Left cardiac atrium (tissue), 4 donors: ENCODE data around the gene C22orf23. TPM values are rescaled to one million over a fixed set of nuclear protein-coding genes. Genes with fewer than 3 reads are reported as not detected.
"Not testable (repeated sequence)": the region's sequence is repeated elsewhere in the genome, so short reads cannot be mapped to it uniquely, and the experiment has no call there.

Source experiments
- ATAC-seq, 2 donors: fragments of 200-7000 bp; cut with Tn5 transposase; one replicate each; pipeline ENCODE4 v1.9.1; 2020; ENCODE audit warnings: mild to moderate bottlenecking in 2 of 2, moderate library complexity in 2 of 2
- DNase-seq: peaks from one replicate; pipeline ENCODE4 v3.0.0-alpha.2; 2020
- intact Hi-C, 2 donors: fragments of 100-400 bp; cut with DNase I; formaldehyde crosslinking; loops; one replicate each; pipeline versions ENCODE4 v1.14.1 to v1.15.1; 2022 to 2023
- total RNA-seq, 2 donors: library from RNA; stranded (reverse); fragmentation: NEBNext Ultra II Directional; extraction: Animal tissue kit (Norgen Biotek cat#: 25700); gene quantifications; one replicate each; pipeline ENCODE4 v1.2.1, GENCODE V29; 2021
- donor health status: DM: no; HTN: yes; CAD: no.
- donor health status: DM: no; HTN: yes; CAD: no; lungs with severe emphysema.
- donor health status: DM: yes; HTN: yes; CAD: no.
- donor health status: Dilated cardiomyopathy.

Gene C22orf23
- total RNA-seq, 2 donors from 2014 or later: 0.21 TPM; not detected in 1

DNA sequence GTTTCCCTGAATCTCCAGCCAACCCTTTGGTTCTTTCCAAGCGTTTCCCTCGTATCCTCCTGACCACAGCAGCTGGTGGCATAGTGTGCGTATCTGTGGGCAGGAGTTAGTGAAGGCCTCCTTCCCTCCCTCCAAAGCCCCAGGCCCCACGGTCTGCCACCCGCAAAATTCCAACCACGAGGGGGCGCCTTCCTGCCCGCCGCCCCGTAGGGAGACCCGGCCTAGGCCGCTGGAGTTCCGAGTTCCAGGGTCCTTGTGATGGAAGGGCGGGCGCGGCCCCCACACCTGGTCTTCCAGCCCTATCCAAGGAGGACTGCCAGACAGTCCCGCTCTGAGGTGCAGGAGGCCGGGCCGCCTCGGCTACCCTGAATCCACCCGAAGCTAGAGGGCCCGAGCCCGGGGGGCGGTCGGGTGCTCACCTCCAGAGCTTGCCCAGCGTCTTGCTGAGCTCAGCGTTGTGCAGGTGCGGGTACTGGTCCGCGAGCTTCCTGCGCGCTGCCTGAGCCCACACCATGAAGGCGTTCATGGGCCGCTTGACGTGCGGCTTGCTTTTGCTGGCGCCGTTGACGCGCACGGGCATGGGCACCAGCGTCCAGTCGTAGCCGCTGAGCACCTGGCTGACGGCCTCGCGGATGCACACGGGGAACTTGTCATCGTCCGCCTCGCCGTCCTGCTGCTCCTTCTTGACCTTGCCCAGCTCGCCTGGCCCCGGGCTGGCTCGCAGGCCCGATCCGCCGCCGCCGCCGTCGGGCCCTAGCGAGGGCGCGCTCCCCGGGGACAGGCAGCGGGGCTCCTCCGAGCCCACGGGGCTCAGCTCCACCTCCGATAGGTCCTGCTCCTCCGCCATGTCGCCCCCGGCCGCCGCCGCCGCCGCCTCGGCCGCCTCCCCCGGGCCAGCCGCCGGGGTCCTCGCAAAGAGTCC, 29.8 kb upstream of the C22orf23 start:
- intact Hi-C loops: no loop called here
- no peak for ATAC-seq
- no peak for DNase-seq

DNA sequence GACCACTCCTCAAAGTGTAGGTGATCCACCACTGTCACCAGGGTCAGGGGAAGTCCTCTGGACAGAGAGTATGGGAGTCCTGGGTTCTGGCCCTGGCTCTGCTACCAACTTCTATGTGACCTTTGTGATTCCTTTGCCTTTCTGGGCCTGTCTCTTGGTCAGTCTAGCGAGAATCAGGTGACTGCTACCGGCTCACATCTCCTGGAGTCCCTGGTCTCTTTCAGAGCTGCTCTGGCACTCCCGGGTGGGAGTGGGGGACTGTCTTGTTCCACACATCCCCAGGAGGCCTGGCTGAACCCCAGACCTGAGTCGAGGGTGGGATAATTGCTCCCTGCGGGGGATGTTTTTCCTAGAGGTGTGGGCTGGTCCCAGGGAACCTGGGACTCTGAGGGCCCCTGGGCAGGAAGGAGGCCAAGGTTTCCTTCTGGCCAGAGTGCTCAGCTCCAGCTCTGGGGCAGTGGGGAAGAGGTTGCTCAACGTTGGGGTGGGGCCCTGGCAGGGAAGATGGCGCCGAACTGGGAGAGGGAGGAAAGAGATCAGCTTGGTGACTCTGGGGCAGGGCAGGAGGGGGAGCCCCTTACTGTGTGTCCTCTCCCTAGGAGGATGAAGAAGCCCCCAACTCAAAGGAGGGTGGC, 28.9 kb upstream of the C22orf23 start:
- ATAC-seq (peak in 1 of 2 donors; percentile 53), DNase-seq (peak; percentile 36)
- intact Hi-C loops: no loop called here

- DNase-seq: no peak
- intact Hi-C loops: no loop called here
Measured at GRCh38 chr22:37981282-37982011, 28.0 kb upstream of the C22orf23 start.

GRCh38 chr22:37979782-37980181, 26.4 kb upstream of the C22orf23 start:
- intact Hi-C loops: no loop called here
- DNase-seq (no peak), ATAC-seq (peak in 1 of 2 donors; percentile 18)

More at GRCh38 chr22:37981282-37982011, 28.0 kb upstream of the C22orf23 start:
- peak; percentile 8 to 33 for ATAC-seq

GRCh38 chr22:37976547-37976946, 23.1 kb upstream of the C22orf23 start:
- ATAC-seq: no peak
- no peak for DNase-seq
- intact Hi-C loops: no loop called here

DNA sequence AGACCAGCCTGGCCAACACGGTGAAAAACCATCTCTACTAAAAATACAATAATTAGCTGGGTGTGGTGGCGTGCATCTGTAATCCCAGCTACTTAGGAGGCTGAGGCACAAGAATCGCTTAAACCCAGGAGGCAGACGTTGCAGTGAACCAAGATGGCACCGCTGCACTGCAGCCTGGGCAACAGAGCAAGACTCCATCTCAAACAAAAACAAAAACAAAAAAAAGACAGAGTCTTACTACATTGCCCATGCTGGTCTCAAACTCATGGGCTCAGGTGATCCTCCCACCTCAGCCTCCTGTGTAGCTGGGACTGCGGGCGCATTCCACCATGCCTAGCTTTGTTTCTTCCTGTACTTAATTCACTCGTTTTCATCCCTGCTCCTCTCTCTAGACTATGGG, 22.6 kb upstream of the C22orf23 start:
- intact Hi-C loops, ATAC-seq, DNase-seq: not testable (repeated sequence)

DNA sequence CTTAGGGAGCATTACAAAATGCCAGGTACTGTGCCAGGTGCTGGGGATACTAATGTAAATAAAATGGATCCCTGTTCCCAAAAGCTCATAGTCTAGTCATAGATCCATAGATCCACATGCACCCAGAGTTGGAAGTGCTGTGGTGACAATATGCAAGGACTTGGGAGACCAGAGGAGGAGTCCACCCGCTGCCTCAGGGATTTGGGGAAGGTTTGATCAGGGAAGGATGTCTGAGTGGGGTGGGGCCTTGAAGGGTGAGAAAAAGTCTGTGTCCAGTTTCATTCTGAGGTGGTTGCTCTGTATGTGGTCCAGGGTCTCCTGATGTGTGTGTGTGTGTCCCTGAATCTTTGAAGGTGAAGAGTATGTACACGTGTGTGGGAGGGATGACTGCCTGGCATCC, 21.8 kb upstream of the C22orf23 start:
- ATAC-seq (no peak), DNase-seq (no peak)
- intact Hi-C loops: no loop called here

DNA sequence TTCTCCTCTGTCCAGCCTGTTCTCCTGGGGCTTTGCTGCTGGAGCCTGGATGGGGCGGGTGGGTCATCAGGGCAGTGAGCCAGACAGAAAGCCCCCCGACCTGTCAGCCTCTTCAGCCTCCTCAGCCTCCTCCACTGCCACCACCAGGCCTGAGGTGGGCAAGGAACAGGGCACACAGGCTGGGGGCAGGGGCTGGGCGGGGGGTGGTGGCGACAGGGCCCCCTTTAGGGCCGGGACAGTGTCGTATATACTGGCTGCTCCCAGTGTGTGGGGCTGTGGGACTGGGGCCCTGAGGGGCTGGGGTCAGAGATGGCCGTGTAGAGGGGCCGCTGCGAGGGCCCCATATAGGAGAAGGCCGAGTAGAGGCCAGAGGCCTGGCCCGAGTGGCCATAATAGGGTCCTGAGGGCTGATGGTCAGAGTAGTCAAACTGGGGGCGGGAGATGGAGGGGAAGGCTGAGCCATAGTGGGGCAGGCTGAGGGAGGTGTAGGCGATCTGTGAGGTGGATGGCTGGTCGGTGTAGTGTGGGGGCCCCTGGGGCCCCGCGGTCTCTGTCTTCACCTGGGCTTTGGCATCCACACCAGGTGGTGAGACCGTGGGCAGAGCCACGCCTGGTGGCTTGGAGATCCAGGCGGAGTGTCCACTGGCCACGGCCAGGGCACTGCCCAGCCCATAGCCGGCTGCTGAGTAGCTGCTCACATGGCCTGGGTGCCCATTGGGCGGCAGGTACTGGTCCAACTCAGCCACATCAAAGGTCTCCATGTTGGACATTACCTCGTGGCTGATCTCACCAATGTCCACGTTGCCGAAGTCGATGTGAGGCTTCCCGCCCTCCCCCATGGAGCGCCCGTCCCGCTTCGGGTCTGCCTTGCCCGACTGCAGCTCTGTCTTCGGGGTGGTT, 20.1 kb upstream of the C22orf23 start:
- no peak for ATAC-seq
- intact Hi-C loops: no loop called here

GRCh38 chr22:37972527-37972926, 19.1 kb upstream of the C22orf23 start:
- DNase-seq: no peak
- ATAC-seq: no peak
- intact Hi-C loops: no loop called here

More for the DNA sequence above, 20.1 kb upstream of the C22orf23 start:
- DNase-seq: no peak

DNA sequence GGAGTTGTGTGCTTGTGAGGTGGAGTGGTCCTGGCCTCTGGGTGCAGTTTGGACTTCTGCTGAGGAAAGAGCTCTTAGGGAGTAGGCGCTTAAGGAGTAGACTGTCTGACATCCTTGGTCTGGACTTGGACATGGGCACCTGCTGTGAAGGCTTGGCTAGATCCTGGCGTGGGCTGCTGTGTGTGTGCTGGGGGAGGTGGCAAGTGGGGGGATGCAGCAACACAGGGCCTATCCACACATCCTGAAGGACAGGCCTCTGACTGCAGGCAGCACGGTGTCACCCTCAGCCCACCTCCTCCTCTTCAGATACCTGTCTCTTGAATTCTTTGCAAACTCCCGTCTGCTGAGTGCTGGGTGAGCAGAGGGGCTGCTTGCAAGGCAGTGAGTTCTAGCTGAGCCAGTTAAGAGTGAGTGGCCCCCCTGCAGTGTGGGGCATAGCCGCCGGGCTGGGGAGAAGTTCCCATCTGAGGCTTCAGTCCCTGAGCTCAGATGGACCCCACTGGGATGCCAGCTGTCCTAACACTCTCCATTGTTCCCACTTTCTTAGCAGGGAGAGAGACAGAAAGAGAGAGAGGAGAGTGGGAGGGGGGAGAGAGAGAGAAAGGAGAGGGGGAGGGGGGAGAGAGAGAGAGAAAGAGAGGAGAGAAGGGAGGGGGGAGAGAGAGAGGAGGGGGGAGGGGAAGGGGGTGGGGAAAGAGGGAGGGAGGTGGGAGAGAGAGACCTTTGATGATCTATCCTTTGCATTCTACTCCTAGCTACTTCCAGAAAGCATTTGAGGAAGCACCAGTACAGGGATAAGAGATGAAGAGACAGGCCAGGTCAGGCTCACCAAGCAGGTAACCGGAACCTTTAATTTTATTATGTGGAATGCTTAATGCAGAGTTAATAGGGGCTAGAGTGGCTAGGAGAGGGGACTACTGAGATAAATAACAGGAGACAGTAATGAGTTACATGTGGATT, 18.4 kb upstream of the C22orf23 start:
- DNase-seq (no peak), ATAC-seq (no peak)
- intact Hi-C loops: no loop called here

- ATAC-seq: no peak
- no peak for DNase-seq
- intact Hi-C loops: no loop called here
Measured at GRCh38 chr22:37970864-37971263, 17.5 kb upstream of the C22orf23 start.

DNA sequence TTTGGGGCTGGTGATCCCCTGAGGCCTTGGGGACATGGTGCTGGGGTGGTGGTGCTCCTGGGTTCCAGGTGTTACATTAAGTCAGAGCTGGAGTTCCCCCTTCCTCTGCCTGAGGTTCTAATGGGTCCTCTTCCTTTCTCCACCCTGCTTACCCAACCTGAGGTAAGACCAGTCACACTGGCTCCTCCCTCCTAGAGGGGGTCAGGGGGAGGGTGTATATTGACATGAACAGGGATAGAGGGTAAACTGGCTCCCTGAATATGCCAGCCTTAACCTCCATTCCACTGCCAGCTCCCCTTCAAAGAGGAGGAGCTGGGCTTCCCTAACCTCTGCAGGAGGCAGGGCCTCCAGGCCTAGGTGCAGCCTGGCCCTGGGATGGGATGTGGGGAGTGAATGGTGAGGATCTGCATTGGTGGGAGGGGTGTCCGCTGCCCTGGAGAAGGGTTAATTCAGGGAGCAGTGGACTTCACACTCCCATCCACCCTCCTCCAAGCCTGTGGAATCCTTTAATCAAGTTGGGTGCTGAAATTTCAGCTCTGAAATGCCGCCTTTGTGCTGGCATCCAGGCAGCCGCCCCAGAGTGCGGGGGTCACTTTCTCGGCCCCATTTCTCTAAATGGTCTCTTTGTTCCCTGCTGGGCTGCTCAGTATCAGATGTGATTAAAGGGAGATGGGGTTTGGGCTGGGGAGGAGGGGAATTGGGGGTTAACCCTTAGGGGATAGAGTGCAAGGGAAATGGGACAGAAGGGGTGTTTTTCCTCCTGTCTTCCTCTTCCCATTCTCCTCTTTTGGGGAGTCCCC, 15.3 kb upstream of the C22orf23 start:
- no peak for ATAC-seq
- intact Hi-C loops: loop anchor here in 1 of 2 donors (5.0 kb wide), 1 partner anchor 81 kb away; no protein-coding TSS in a partner anchor

DNA sequence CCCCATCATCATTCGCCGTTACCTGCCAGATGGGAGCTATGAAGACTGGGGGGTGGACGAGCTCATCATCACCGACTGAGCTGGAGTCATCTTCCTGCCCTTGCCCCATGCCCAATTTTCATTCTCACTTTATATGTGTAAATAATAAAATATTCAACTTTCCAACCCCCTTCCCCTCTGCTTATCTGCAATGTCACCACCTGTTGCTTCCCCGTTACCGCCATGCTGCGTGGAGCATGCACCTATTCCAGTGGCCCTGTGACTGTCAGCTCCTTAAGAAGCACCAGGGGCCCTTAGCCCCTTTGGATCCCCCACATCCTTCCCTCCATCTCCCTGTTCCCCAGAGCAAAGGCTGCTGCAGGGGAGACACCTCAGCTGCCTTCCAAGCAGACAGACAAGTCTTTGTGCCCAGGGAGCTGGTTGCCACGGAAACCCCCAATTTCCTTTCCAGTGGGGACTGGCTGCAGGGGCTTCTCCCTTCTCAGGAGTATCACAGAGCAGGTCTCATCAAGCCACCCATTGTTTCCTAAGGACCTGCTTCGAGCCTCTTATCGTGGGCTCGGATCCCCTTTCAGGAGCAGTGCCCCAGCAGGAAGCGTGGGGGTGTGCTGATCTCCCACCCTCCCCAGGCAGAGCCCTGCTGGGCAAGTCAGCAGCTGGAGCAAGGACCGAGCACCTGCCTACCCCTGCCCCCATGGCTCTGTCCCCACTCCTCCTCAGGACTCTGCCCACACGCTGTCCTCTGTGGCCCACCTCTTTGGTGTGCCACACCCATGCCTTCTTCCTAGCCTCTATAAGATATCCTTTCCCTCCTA, 14.4 kb upstream of the C22orf23 start:
- intact Hi-C loops: loop anchor here in 1 of 2 donors (5.0 kb wide), 1 partner anchor 81 kb away; no protein-coding TSS in a partner anchor
- ATAC-seq: no peak
- DNase-seq: no peak

More for the DNA sequence above, 15.3 kb upstream of the C22orf23 start:
- no peak for DNase-seq

- DNase-seq (no peak), ATAC-seq (no peak)
- intact Hi-C loops: loop anchor here in 1 of 2 donors (5.0 kb wide), 1 partner anchor 80 kb away; no protein-coding TSS in a partner anchor
Measured at GRCh38 chr22:37967147-37967546, 13.7 kb upstream of the C22orf23 start.

DNA sequence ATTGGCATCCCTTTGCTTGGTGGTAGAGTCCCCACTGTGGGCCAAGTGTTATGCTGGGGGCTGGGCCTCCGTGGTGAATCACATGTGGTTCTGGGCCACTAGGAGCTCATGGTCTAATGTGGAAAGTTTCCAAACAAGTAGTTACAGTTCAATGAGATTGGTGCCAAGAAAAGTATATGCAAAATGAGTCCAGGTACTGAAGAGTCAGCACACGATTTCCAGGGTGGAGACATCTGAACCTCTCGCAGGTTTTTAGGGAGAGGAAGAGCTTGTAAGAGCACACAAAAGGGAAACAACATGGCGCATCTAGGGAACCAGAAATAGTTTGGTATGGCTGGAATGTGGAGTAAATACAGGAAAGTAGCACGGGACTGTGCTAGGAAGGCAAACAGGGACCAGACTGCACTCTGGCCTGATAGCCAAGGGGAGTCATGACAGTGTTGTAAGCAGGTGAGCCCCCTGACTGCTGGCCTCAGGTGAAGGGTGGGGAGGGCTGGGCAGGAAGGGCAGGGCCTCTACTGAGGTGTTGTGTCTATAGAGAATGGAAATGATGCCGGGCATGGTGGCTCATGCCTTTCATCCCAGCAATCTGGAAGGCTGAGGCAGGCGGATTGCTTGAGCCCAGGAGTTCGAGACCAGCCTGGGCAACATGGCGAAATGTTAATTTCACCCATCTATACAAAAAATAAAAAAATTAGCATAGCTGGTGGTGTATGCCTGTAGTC, 12.7 kb upstream of the C22orf23 start:
- intact Hi-C loops: loop anchor here in 1 of 2 donors (2.0 to 5.0 kb wide), 2 partner anchors 79 to 147 kb away; no protein-coding TSS in a partner anchor
- DNase-seq (no peak), ATAC-seq (peak; percentile 10 to 12)
